Tibial nerve (tissue), 4 donors: ENCODE data around the gene NOD2.

Source experiments
- EP300 ChIP-seq, 2 donors: sonication (generic); formaldehyde crosslinking; IDR thresholded peaks; one replicate each; pipeline ENCODE4 v1.6.1; 2017; ENCODE audit warnings: antibody characterized with exemption in 2 of 2, mild to moderate bottlenecking in 1 of 2
- POLR2A ChIP-seq, 2 donors: fragments of 450-650 bp; IDR thresholded peaks; one replicate each; pipeline ENCODE4 v1.6.1; 2017; ENCODE audit warnings: antibody characterized with exemption in 2 of 2, mild to moderate bottlenecking in 2 of 2, moderate library complexity in 2 of 2
- TF ChIP-seq, protein P1 (sequence below), 5 experiments: fragments of 200-600 bp in 3 of 5; fragments of 450-650 bp in 2 of 5; sonication (generic) in 3 of 5; IDR thresholded peaks; one replicate each; pipeline ENCODE4 v1.5.1; 2016 to 2019; ENCODE audit warnings: antibody characterized with exemption in 5 of 5, mild to moderate bottlenecking in 3 of 5, moderate library complexity in 2 of 5

DNA sequence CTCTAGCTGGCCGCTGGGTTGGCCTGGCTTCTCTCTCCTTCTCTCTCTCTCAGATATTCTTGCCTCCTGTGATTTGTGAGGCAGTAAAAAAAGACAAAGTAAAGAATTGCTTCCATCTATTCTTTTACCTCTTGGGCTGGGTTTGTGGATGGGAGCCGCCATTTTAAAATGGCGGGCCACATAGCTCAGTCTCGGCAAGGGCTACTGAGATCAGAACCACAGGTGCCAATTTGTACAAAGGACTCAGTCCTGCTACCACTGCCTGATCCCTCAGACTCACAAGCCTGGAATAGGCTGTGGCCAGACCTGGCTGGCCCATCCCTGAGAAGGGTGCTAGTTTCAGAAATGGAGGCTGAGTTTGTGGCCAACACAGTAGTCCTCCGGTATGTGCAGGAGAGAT lies 24.1 kb downstream of the NOD2 start:
- TF ChIP-seq EP300 (IDR thresholded peaks at IDR 0.05) (no peak), POLR2A (IDR thresholded peaks at IDR 0.05) (no peak)
- TF ChIP-seq, protein P1, sequence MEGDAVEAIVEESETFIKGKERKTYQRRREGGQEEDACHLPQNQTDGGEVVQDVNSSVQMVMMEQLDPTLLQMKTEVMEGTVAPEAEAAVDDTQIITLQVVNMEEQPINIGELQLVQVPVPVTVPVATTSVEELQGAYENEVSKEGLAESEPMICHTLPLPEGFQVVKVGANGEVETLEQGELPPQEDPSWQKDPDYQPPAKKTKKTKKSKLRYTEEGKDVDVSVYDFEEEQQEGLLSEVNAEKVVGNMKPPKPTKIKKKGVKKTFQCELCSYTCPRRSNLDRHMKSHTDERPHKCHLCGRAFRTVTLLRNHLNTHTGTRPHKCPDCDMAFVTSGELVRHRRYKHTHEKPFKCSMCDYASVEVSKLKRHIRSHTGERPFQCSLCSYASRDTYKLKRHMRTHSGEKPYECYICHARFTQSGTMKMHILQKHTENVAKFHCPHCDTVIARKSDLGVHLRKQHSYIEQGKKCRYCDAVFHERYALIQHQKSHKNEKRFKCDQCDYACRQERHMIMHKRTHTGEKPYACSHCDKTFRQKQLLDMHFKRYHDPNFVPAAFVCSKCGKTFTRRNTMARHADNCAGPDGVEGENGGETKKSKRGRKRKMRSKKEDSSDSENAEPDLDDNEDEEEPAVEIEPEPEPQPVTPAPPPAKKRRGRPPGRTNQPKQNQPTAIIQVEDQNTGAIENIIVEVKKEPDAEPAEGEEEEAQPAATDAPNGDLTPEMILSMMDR (IDR thresholded peaks at IDR 0.05): no peak
